Astrocyte of the spinal cord (primary cell): ENCODE measurements around the gene RNASE8.

Experiments used
- DNase-seq: peaks from one replicate; pipeline ENCODE4 v3.0.0; 2011; ENCODE audit warnings: low read depth, low spot score
- H3K4me3 ChIP-seq: 2 replicates; pipeline ENCODE4 v1.5.1; 2011; ENCODE audit warnings: low read depth, mild to moderate bottlenecking, low read length, moderate library complexity
- CTCF ChIP-seq: IDR thresholded peaks from 2 replicates; pipeline ENCODE4 v1.5.1; 2012; ENCODE audit warnings: low read depth, mild to moderate bottlenecking, low read length, inconsistent platforms
- in situ Hi-C: cut with HindIII; loops from 2 replicates; pipeline ENCODE4 v1.10.0; 2017; ENCODE audit warnings: low sequenced_read_pairs

Gene RNASE8

GRCh38 chr14:21026988-21027315 lies 30.7 kb upstream of the RNASE8 start:
- no peak for DNase-seq
- TF ChIP-seq CTCF, result no peak
- no peak overlapping the region for H3K4me3 ChIP-seq
- in situ Hi-C loops, result no loop called here

GRCh38 chr14:21029917-21030316 lies 27.7 kb upstream of the RNASE8 start, which contains the start of gene TPPP2:
TPPP2 (plus strand) TSS chr14:21030217; CDS start chr14:21030582, 365 bp downstream.
- no peak within 1 kb of the TSS for H3K4me3 ChIP-seq
- DNase-seq, result no peak
- in situ Hi-C loops, result no loop called here
- TF ChIP-seq CTCF, result no peak

- no peak overlapping the region for H3K4me3 ChIP-seq
- in situ Hi-C loops, result no loop called here
- TF ChIP-seq CTCF, result no peak
- DNase-seq, result no peak
These were observed 27.1 kb upstream of the RNASE8 start for GRCh38 chr14:21030531-21030930.

- no peak overlapping the region for H3K4me3 ChIP-seq
- no peak for TF ChIP-seq CTCF
- no peak for DNase-seq
- in situ Hi-C loops, result no loop called here
These were observed 25.1 kb upstream of the RNASE8 start for GRCh38 chr14:21032326-21033132.

GRCh38 chr14:21033133-21033698 lies 24.4 kb upstream of the RNASE8 start:
- TF ChIP-seq CTCF, result no peak
- DNase-seq, result no peak
- H3K4me3 ChIP-seq, result no peak overlapping the region
- in situ Hi-C loops, result no loop called here

GRCh38 chr14:21034707-21035106 lies 22.9 kb upstream of the RNASE8 start, which contains the start of gene RNASE13:
RNASE13 (minus strand) TSS chr14:21034807; CDS start chr14:21034288, 519 bp downstream.
- in situ Hi-C loops, result no loop called here
- no peak for TF ChIP-seq CTCF
- no peak for DNase-seq
- H3K4me3 ChIP-seq, result no peak within 1 kb of the TSS
